HG02973 (cell line): ENCODE results near the gene THRB.

ENCODE experiments used
- ATAC-seq: cut with Tn5 transposase; IDR thresholded peaks from one replicate; pipeline ENCODE4 v1.9.1; 2021; ENCODE audit warnings: moderate library complexity; ENCODE audit not compliant: unreplicated experiment

THRB gene

GRCh38 chr3:24195504-24196230 is 299.0 kb downstream of the THRB start:
- ATAC-seq: no peak

DNA sequence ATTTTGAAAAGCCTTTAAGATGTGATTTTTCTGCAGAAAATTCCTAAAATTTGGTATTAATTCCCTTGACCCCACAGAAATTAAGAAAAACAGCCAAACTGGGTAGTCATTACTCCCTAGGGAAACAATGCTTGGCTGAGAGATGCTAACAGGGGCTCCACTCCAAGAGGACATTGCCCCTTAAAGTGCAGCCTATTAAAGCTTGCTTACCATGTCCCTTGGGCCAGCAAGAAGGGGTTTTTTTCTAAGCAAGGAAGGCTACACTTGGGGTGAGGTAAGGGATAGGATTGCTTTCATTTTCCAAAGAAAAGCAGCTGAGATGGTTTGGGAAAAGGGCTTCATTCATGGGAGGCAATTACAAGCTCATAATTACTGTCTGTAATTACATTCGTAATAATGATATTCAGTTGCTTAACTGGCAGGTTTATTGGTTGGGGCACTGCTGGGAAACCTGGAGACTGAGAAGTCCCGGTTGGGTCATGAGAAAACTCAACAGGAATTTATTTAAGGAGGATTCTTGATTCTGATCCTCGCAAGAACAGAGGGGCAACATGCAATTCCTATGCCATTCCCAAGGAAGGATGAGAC is 302.1 kb downstream of the THRB start:
- no peak for ATAC-seq

GRCh38 chr3:24191801-24192403 is 302.7 kb downstream of the THRB start:
- ATAC-seq: no peak

GRCh38 chr3:24190256-24190655 is 304.4 kb downstream of the THRB start:
- no peak for ATAC-seq

GRCh38 chr3:24185738-24186384 is 308.8 kb downstream of the THRB start:
- ATAC-seq: peak; percentile 94

- ATAC-seq: no peak
These were observed 310.0 kb downstream of the THRB start for GRCh38 chr3:24184528-24185176.

DNA sequence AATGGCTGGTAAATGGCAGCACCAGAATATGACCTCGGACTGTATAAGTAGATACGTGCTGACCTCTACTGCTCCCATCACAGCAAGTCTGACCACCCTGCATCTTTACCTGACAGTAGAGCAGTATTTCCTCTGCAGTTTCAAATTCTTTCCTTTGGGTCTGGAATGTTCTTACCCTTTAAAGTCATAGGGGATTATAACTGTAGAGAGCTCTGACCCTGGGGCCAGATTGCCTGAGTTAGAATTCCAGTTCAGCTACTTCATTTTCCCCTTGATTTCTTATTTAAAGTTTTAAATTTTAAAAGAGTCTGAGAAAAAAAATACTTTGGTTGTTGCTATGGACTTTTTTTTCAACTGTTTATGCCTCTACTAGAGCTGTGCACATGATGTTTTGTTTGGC is 311.9 kb downstream of the THRB start:
- no peak for ATAC-seq

DNA sequence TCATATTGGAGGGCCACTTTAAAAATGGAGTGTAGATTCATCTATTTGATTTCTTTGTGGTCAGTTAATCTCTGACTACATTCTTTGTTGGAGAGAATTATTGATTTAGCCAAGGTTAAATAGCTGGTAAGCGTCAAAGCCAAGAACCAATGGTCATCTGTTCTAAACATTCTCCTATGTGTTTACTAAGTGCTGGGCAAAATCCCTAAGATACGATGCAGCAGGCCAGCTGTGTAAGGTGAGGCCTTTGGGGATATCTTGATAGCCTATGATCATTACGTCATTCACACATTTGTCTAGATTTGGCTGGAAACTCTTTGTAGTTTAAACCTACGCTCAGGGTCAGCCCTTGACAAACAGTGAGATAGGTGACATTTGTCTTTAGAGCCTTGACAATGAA is 313.4 kb downstream of the THRB start:
- ATAC-seq: no peak

DNA sequence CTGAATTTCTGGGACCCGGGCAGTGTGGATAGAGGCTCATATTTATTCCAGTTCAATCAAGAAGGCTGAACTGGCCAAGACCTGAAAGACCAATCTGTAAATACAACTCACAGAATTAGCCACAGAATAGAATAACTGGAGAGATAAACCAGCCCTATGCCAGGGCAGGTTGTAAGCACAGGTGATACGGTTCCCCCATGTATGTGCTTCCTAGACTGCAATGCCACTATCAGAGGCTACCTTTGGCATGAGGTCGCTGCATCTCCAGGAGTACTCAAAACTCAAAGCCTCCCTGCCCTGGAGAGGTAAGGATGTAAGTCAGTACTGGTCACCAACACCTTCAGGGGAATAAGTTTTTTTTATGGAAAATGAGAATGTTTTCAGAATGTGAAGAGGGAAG is 314.0 kb downstream of the THRB start:
- ATAC-seq: no peak

DNA sequence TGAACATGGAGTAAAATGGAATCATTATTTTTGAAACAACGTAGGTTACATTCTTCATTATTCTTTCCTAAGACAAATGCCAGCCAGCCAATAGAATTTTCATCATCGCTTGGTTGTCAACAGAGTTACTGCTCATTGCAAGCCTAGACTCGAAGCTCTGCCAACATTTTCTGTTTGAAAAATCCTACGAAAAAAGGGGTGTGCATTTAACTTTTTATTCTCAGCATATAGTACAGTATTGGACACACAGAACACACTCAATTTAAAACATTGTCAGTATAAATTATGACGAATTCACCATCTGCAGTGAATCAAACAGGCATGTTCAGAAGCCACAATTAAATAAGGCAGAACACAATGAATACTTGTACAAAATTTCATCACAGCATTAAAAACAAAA is 317.4 kb downstream of the THRB start:
- no peak for ATAC-seq

GRCh38 chr3:24174614-24175013 is 320.0 kb downstream of the THRB start:
- ATAC-seq: no peak

GRCh38 chr3:24168977-24169376 is 325.7 kb downstream of the THRB start:
- ATAC-seq: no peak

DNA sequence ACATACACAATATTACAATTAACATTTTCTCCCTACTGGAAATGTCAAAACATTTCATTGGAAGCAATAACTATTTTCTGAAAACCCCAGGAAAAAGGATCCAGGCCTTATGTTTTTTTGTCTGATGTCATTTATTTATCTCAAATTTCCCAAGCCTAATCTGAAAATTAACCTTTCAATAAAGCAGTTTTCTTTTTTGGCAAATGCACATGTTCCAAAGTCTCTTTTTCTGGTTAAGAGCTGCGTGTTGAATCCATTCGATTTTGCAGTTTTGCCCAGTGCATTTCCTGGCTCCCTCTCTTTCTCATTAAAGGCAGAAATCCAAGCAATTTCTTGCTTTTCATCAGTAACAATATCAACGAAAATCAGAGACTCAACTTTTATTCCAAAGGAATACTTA is 327.2 kb downstream of the THRB start:
- ATAC-seq: no peak

DNA sequence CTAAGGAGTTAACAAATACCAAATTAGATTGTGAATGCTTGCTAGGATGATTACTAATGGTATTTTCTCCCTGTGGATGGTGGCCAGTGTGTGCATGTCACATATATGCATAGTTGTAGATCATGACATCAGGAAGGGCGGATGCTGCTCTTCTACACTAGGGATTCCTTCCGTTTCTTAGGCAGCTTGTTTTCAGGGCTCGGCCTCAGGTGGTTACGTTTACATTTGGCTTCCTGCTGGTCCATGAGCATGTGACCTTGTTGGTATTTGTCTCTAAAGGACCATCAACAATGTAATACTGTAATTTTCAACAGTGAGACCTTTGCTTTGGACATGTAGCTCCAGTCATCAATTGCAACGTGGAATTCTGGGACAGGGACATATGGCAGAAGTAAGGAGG is 328.1 kb downstream of the THRB start:
- no peak for ATAC-seq

DNA sequence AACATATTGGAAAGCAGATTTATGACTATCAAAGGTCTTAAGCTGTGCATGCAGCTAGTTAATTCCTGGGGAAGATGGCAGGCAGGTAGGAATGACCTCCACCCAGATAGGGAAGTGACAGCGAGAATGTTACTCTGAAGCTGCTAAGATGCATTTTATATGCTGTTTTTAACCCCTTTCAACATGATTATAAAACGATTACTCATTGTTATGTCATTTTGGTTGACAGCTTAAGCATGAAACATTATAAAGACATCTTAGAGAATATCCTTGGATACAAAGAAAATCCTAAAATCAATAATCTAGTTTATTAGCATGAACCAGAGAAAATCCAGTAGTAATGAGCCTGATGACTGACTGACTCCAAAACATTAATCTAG is 329.1 kb downstream of the THRB start:
- ATAC-seq: no peak

- no peak for ATAC-seq
These were observed 329.6 kb downstream of the THRB start for GRCh38 chr3:24164967-24165602.

GRCh38 chr3:24162929-24163328 is 331.7 kb downstream of the THRB start:
- no peak for ATAC-seq

DNA sequence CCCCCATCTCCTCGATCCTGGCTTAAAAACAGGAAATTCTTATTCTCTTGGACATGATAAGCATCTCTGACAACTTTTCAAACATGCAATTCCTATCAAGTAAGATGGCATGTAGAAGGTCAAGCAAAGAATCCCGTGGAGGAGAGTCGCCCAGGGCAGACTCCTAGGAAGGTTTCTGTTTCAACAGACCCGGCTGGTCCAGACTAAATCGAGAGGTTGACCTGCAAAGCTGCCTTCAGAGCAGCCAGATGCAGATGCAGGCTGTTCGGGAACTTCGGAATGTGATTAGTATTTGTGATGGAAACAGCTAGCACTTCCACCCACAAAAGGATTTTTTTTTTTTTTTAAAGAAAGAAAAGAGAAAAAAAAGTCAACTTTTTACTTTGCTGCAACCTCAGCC is 332.8 kb downstream of the THRB start:
- ATAC-seq: no peak

DNA sequence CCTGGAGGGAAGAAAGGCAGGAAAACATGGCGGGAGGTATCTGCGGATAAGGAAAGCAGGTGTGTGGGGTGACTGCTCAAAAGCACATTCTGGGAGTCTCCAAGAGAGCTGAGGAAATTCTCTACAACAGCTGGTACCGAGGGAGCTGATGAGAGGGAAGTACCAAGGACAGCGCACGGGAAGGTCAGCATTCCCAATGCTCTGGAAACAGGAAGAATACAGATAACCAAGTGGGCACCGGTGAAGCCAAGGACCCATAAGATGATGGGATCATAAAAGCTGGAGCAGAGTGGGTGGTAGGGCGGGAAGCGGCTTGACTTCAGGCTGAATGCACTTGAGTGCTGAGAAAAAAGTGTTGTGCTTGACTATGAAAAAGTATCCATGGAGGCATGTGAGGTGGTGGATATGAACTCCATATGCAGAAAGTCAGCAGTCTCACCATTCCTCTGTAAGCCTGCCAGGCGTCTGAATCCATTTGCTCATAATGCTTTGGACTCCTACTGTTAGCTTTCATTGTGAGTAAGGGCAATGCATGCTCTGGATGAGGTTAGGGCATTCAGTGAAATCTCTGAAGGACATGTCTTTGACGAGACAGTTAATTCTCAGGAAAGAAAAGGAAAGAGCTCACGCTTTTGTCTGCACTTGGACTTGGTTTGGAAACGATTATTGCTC is 334.1 kb downstream of the THRB start:
- ATAC-seq: no peak

DNA sequence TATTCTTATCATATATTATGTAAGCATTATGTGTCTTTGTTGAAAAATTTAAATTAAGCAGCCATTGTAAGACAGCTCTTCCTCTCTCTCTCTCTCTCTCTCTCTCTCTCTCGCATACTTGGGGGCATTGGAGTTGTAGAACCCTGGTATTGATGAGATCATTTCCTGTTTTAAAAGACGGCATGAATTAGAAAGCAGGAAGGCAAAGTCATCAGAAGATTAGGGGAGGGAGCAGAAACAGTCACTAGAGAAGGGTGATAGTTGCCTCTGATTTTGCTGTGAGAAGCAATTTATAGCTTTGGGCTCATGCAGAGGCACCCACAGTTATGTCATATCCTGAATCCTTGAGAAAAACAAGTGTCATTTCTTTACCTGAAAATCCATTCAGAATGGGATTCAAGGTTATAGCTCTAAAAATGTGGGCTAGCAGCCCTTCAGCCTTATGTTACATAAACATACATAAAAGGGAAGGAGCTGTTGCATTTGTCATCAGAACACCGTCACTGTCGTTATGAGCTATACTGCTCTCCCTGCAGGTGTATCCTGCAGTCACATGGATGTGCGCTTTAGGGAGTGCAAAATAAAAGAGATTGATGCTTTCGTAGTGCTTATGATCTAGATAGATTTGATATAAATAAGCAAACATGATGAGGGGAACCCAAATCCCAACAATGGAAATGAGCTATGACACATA is 335.7 kb downstream of the THRB start:
- ATAC-seq: no peak
